ENCODE measurements around the gene KIF6.
"Not testable (repeated sequence)": the region's sequence is repeated elsewhere in the genome, so short reads cannot be mapped to it uniquely, and the experiment has no call there.

Gene KIF6

DNA sequence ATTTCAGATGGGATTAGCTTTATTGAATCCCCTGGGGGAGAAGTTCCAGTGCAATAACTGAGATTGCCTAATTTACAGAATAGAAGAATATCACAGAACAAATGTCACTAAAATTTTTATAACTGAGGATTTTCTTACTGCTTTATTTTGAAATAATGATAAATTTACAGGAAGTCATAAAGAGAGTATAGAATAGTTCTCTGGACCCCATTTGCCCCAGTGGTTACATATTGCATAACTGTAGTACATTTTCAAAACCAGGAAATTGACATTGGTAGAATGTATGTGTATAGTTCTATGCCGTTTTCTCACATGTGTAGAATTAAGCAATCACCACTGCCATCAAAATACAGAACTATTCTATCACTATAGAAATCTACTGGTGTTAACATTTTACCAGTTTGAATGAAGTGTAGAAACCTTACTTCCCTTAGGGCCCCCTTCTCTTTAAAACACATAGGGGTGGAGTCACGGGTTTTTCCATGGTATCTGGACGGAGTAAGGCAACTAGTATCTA, 18.3 kb downstream of the KIF6 start:
- no peak for DNase-seq

DNA sequence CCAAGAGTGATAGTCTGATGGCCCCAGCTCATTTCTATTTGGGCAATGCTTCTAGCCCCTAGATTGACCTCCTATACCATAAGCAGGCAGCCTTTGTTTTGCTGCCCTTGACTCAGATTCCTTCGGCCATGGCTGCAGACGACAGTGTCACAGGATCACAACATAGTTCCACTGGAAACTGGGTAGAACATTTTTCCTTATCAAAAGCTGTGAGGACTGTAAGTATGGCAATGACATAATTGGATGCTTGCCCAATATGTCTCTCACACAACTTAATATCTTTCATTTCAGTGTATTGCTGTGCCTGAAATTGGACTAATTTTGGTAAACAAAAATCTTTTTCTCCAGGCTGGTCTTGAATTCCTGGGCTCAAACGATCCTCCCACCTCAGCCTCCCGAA, 22.9 kb downstream of the KIF6 start:
- no peak for DNase-seq

DNA sequence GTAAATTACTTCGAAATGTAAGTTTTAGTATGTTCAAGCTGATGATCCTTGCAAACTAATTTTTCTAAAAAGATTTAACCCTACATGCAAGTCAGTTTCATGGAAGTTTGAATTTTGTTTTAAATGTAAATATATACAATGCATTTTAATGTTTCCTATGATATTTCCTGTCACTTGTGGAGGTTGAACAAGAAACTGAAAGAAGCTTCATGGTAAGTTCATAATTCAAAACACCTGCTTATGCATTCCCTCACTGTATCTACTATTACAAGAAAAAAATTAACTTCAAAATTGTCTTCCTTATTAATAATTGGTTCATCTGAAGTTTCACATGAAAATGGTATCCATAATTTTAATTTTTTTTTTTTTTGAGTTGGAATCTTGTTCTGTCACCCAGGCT, 24.8 kb downstream of the KIF6 start:
- no peak for DNase-seq

DNA sequence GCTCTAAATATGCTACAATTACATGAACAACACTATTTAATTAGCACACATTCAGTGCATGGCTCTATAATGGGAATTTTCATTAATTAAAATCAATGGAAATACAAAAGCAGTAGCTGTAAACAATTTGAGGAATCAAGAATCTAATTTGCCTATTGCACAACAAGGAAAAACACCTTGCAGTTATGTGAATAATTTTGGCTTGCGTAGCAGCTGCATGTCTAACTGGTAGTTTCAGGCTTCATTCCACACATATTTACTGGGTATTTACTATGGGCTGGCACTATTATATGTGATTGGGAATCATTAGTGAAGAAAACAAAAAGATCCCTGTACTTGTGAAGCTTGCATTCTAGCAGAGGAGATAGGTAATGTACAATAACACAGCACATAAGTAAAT, 26.4 kb downstream of the KIF6 start:
- DNase-seq, result no peak

DNA sequence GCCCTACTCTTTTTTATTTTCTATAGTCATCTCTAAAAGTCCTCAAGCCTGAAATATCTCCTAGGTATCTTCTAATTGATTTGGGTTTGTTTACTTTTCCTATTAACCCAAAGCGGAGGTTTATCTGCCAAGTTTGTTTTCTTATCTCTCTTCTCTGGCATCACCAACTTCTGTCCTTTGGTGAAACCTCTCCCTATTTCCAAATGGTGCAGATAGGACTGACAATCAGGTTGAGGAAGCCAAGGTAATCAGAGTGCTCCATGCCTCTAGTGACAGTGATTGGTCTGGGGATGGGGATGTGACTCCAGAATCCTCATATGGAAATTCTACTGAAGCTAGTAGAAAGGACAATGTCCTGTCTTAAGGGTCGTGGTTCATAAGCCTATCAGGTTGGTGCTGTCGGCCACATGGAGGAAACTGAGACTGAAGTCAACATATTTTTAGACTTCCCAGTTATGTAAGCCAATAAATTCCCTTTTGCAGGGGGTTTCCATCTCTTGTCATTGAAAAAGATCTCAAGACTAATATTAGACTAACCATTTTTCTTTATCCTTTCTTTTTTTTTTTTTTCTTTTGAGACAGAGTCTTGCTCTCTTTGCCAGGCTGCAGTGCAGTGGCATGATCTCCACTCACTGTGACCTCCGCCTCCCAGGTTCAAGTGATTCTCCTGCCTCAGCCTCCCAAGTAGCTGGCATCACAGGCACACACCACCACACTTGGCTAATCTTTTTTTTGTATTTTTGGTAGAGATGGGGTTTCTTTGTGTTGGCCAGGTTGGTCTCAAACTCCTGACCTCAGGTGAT, 28.0 kb downstream of the KIF6 start:
- no peak for DNase-seq

DNA sequence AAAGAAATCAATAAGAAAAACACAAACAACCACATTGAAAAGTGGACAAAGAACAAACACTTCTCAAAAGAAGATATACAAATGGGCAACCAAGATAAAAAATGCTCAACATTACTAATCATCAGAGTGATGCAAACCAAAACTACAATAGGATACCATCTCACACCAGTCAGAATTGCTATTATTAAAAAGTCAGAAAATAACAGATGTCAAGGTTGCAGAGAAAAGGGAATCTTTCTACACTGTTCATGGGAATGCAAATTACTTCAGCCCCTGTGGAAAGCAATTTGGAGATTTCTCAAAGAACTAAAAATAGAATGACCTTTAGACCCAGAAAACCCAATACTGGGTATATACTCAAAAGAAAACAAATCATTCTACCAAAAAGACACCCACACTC, 29.8 kb downstream of the KIF6 start:
- no peak for DNase-seq

DNA sequence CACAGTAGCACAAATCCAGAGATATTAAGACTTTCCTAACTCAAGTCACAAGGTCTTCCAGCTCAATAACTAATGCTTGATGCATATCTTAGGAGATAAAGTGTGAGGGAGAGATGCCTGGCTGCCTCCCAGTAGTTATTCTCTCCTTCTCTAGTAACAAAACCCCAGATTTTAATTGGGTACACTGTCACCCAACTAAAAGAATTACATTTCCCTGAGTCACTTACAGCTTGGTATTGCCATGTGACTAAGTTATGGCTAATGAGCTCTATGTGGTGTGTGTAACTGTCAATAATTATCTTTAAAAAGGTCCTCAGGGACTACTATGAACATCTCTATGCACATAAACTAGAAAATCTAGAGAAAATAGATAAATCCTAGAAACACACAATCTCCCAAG, 32.0 kb downstream of the KIF6 start:
- no peak for DNase-seq

DNA sequence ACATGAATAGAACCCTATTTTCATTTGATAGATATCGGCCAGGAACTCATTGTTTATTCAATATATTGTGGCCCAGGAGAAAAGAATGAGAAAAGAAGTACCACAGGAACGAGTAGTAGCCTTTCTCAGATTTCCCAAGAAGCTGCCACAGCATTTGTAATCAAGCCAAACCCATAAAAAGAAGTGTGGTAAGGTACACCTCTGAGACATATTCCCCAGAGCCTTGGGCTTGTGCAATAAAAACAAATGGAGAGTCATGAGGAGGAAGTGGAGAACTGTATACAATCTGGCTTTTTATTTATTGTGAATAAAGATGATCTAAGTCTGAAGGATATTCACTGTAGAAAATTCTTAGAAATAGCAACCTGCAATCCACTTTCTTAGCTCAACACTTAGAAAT, 36.7 kb downstream of the KIF6 start:
- no peak for DNase-seq

DNA sequence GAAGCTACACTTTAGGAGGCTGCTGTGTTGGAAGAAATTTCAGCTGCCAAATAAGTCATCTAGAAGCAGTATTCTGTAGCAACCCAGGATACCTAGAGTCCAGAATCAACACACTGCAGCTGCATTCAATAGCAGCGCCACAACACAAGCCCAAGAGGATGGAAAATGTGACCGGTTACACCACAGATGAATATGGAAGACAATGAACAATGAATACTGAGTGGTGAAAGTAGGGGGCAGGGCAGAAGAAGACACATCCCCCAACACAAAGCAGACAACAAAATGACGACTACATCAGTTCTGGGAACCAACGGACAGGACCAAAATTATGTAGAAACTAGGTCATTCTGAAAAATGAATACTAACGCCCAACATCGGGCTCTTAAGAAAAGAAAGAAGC, 38.2 kb downstream of the KIF6 start:
- DNase-seq, result no peak

DNA sequence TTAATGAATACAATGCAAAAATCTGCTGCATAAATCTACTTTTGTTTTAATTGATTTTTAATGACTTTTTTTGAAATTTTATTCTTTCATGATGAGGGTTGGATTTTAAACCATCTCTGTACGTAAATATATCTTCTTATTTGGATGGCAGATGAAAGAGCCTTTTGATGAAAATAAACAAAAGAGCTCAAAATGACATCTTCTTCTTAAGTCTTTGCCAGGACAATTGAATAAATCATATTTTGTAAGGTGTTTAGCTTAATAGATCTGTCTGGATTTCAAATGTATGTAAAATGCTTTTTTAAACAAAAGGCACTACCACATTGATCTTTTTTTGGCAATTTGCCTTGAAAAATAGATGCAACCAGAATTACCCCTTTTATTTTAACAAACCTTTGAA, 39.3 kb downstream of the KIF6 start:
- DNase-seq, result no peak

DNA sequence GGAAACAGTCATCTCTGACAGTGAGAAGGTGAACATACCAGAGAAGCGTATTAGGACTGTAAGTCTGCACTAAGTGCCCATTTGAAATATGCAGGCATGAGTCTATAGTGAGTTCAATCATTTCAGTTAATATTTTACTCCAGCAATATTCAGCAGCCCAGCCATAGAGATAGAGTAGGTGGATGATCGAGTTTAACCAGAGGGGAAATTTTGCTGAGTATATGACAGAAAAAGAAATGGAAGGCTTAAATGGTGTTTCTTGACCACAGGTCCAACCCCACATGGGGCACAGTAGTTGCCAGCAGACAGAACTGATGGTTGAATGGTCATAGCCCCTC, 39.8 kb downstream of the KIF6 start:
- no peak for DNase-seq

DNA sequence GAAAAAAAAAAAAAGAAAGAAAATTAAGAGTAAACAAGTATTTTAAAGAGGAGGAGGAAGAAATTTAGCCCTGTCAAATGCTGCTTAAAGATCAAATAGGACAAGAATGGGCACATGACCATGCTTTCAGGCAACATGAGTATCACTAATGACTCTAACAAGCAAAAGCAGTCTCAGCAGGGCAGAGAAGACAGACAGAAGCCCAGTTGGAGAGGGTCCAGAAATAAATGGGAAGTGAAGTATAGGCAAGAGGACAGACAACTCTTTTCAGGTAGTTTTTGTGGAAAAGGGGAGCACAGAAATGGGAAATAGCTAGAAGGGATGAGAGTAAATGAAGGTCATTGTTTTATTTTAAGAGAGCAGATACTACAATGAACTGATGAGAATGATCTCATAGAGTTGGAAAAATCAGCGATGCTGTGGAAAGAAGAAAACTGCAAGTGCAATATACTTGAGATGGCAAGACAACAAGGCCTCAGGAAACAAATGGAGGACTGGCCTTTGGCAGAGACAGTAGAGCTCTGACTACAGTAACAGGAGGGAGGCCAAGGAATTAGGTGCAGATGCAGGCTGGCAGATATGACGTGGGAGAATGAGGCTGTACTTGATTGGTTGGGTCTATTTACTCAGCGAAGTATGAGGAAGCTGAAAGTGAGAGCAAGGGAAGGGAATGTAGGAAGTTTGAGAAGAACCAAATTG, 40.3 kb downstream of the KIF6 start:
- no peak for DNase-seq

DNA sequence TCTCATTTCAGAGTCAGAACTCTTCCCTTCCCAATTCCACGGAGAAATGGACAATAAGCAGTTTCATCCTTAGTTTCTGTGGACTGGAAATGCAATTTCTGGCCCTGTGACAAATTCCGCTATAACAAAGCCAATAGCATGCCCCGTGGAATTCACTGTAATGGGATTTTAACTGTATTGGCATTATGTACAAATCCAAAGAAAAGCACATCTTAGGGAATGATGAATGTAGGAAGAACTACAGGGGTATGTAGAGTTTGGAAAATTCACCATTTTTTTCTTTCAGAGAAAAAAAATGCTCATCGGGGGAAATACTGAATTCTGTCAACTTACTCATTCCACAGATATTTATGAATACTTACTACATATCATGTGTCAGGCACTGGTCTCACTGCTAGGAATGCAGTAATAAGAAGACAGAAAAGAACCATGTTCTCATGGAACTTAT, 43.5 kb downstream of the KIF6 start:
- no peak for DNase-seq

DNA sequence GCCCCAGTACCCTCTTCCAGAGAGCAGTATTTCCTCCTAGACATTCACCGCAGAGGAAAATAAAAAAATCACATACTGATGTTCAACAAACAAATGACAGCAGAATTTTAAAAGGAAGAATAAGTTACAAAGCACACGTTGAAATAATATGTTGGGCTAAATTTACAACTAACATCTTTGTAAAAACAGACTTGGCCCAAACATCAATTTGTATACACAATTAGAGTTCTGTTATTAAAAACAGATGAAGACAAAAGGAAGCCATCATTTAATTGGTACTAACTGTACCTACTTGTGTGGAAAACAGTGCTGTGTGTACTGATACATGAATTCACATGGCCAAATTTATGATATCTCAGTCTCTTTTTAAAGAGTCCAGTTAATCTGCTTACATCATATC, 46.3 kb downstream of the KIF6 start:
- DNase-seq, result no peak

DNA sequence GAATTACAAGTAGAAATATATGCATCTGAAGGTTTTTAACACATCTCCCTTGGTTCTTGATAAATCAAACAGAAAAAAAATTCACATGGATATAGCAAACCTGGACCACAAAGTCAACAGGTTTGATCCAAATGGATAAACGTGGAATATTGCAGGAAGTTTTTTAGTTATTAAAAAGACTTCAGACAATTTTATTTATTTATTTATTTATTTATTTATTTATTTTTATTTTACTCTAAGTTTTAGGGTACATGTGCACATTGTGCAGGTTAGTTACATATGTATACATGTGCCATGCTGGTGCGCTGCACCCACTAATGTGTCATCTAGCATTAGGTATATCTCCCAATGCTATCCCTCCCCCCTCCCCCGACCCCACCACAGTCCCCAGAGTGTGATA, 47.9 kb downstream of the KIF6 start:
- not testable (repeated sequence) for DNase-seq

DNA sequence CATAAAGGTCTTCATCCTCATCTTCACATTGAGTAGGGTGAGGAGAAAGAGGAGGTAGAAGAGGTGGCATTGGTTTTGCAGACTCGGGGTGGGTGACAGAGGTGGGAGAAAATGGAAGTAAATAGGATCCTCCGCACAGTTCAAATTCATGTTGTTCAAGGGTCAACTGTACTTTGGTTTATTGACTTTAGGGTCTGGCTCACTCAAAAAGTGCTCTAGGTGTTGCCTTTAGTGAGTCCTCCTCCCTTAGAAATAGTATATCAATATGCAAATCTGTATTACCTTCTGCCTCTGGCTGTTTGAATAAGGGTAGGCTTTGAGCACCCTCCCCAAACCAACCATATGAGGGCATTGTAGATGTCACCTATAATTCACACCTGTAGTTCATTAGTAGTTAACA, 54.7 kb downstream of the KIF6 start:
- no peak for DNase-seq

DNA sequence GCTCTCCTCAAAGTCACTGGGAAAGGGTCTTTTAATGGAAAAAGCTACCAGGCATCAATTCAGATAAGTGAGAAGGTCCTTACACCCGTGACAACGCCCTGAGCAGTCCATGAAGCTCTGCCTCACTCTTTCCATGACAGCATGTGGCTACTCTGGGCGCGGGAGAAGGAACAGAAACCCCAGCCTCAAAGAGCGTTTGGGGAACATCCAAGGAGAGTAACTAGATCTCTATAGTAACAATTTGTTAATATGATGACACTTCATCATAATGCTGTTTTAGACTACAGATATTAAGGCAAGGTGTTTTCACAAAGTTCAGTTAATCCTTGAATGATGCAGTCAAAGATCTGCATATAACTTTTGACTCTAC, 55.2 kb downstream of the KIF6 start:
- DNase-seq, result no peak

DNA sequence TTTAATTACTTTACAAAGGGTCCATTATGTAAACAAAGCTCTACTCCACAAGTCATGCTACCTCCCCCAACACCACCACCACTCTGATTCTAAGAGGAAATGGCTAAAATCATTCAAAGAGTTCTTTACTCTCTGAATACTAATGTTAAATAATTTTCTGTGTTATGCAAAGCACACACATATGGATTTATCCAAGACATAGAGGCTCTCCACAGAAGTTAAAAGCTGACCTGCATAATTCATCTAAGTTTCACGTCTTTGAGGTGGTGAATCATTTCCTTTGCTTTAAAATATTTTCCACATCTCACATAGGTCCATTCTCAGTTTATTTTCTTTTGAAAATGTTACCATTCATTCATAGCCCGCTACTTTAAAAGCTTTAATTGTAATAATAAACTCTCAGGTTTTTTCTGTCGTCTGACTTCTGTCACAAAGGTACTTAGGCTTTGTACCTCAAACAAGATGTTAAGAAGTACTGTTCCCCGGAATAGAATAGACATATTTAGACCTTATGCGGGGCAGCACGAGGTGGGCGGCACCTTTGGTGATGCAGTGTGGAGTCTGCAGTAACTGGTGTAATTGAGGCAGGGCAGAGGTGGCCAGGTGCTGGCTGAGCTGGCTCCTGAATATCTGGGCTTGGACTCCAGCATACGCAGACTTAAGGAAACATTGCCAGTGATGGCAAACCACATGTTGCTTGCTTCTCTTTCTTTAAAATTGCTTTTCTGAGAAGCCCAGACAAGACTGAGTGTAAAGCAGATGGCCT, 55.8 kb downstream of the KIF6 start:
- DNase-seq, result no peak

DNA sequence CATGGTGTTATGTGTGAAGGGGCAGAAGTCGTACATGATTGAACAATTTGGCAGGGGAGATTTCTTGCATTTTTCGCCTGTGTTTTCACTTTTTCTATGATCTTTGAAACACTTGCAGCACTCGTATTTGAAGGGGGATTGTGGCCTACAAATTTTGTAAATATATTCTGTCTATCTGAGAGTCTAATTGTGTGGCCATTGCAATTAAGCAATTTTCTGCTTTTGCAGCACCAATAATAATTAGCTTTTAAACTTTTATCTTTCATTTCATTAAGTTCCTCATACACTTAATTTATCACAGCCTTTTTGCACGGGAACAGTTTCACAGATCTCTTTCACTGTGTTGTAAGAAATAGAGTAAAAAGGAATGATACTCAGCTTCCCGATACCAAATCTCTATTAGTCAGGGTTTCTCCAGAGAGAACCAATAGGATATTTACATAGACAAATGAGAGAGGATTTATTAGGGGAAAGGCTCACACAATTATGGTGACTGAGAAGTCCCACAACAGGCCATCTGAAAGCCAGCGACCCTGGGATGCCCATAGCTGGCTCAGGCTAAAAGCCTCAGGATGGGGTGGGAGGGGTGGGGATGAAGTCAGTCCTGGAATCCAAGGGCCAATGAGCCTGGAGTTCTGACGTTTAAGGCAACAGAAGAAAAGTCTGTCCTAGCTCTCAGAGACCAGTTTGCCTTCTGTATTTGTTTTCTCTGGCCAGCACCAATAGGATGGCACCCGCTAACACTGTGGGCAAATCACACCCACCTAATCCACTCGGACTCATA, 58.3 kb downstream of the KIF6 start:
- no peak for DNase-seq

DNA sequence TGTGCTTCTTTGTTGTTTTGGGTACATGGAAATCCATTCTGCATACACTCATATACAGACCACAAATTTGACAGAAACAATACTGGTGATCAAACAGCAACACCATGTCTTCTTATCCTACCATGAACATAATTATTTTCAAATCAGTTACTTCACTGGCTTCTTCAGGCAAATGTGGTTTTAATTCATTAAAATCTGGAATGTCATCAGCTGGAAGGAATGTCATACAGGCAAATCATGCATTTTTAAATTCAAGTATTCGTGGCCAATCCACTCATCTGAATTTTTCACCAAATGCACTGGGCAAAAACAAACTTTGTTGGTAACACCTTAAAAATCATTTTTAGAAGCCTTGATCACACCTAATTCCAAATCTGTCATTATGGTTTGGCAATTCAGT, 59.3 kb downstream of the KIF6 start:
- DNase-seq, result no peak

DNA sequence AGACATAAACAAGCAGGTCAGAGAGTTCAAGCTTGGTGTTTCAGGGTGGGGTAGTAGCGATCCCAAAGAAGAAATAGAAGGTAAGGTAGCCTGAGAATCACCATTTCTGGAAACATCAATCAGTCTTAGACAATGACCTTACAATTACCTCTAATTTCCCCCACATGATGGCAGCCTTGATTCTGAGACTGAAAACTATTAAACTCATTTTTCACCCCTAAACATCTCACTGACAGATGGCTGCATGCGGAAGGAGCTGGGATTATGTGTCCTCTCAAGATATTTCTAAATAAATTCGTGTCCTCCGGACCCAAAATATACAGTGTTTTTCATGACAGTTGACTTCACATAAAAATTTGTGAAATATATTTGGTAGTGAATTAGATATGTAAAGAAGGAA, 61.0 kb downstream of the KIF6 start:
- DNase-seq, result no peak

DNA sequence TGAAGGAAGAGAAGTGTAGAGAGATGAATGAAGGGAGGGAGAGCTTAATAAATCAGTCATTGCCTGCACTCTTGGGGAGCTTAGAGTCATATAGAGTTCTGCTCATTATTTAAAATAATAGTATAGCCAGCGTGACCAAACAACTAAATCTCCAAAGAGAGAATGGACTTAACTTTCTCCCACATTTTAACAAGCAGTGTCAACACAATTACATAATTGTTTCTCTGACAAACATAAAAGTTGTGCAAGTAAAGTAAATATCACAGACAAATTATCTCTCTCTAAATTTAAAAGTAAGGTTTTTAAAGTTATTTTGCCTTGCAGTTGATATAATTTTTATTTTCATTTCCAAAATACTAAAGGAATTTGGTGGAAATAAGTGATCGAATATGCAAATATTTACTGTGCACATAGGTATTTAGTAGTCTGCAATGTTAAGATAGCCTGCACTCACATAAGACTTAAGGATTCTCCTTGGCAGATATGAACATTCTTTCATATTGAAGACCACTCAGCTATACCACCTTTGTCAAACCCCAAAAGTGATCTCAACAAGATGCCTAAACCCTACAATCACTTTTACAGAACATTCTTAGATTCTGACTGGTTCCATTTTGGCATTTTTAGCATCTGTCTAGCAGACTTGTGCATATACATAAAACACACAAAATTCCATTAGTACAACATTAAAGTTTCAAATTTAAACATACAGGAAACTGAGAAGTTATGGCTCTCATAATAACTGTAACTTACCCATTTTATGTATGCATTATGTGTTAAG, 67.7 kb downstream of the KIF6 start:
- no peak for DNase-seq

Measured in effector CD4-positive, alpha-beta T cell (primary cell).